Activated T-cell treated with anti-CD3 and anti-CD28 coated beads, Interleukin-2, amount 50 U/mL, for 1 hour (primary cell): Measurements from ENCODE around the gene GBA3.

Source experiments
- DNase-seq: peaks from one replicate; pipeline ENCODE4 v3.0.0-alpha.2; 2020

GBA3 gene

GRCh38 chr4:22692736-22693135, at the start of gene GBA3:
TSS of gene GBA3 (plus strand) at chr4:22692937.
- DNase-seq: no peak

GRCh38 chr4:22643952-22644351, 48.8 kb upstream of the GBA3 start:
- no peak for DNase-seq

GRCh38 chr4:22645481-22646182, 47.1 kb upstream of the GBA3 start:
- DNase-seq: no peak

GRCh38 chr4:22648996-22649395, 43.7 kb upstream of the GBA3 start:
- no peak for DNase-seq

- DNase-seq: no peak
These were observed 42.0 kb upstream of the GBA3 start for GRCh38 chr4:22650771-22651170.

- DNase-seq: no peak
These were observed 39.0 kb upstream of the GBA3 start for GRCh38 chr4:22653752-22654151.

- no peak for DNase-seq
These were observed 31.3 kb upstream of the GBA3 start for GRCh38 chr4:22661443-22661842.

- DNase-seq: no peak
These were observed 25.3 kb upstream of the GBA3 start for GRCh38 chr4:22667332-22667940.

GRCh38 chr4:22668301-22668700, 24.4 kb upstream of the GBA3 start:
- DNase-seq: no peak

GRCh38 chr4:22668702-22669101, 24.0 kb upstream of the GBA3 start:
- no peak for DNase-seq

- no peak for DNase-seq
These were observed 21.8 kb upstream of the GBA3 start for GRCh38 chr4:22670956-22671355.

- DNase-seq: no peak
These were observed 20.2 kb upstream of the GBA3 start for GRCh38 chr4:22672519-22672918.

GRCh38 chr4:22672944-22673343, 19.8 kb upstream of the GBA3 start:
- DNase-seq: no peak

- no peak for DNase-seq
These were observed 18.0 kb upstream of the GBA3 start for GRCh38 chr4:22674700-22675099.

GRCh38 chr4:22676063-22676462, 16.7 kb upstream of the GBA3 start:
- DNase-seq: no peak

GRCh38 chr4:22677780-22678179, 15.0 kb upstream of the GBA3 start:
- DNase-seq: no peak

- no peak for DNase-seq
These were observed 13.5 kb upstream of the GBA3 start for GRCh38 chr4:22678940-22679854.

- no peak for DNase-seq
These were observed 12.6 kb upstream of the GBA3 start for GRCh38 chr4:22680065-22680642.

GRCh38 chr4:22683726-22684125, 9.0 kb upstream of the GBA3 start:
- DNase-seq: no peak

GRCh38 chr4:22686141-22686540, 6.6 kb upstream of the GBA3 start:
- no peak for DNase-seq

- no peak for DNase-seq
These were observed 4.5 kb upstream of the GBA3 start for GRCh38 chr4:22688236-22688635.

- DNase-seq: no peak
These were observed 3.3 kb upstream of the GBA3 start for GRCh38 chr4:22689428-22689827.

- DNase-seq: no peak
These were observed 2.3 kb downstream of the GBA3 start for GRCh38 chr4:22695029-22695428.
